K562 (cell line): ENCODE measurements around the gene APBB2.

ENCODE experiments used
- ATF3 ChIP-seq, 2 experiments: fragments of 450-650 bp in 1 of 2; sonication (generic) in 1 of 2; formaldehyde crosslinking in 1 of 2; IDR thresholded peaks in 1 of 2; conservative IDR thresholded peaks in 1 of 2; 2 replicates each; pipeline versions ENCODE4 v1.6.1 to v1.8.1; 2016 to 2023; ENCODE audit warnings: mild to moderate bottlenecking in 2 of 2, moderate library complexity in 2 of 2, inconsistent platforms in 1 of 2, missing genetic modification reagents in 1 of 2
- CTCF ChIP-seq, 3 experiments: IDR thresholded peaks in 2 of 3; conservative IDR thresholded peaks in 1 of 3; 2 replicates each; pipeline ENCODE4 v1.5.1; 2011 to 2012; ENCODE audit warnings: low read length in 3 of 3, mild to moderate bottlenecking in 3 of 3, control low read depth in 2 of 3, improper control_type of control experiment in 1 of 3, inconsistent platforms in 1 of 3, low read depth in 1 of 3, mixed read lengths in 1 of 3, moderate library complexity in 1 of 3; ENCODE audit not compliant: insufficient read depth in 2 of 3
- KDM5B ChIP-seq: fragments of 200-600 bp; sonication (generic); IDR thresholded peaks from 2 replicates; pipeline ENCODE4 v1.6.1; 2012; ENCODE audit warnings: low read depth, mild to moderate bottlenecking, moderate library complexity, low read length, control low read depth, inconsistent platforms; ENCODE audit not compliant: insufficient replicate concordance
- MCM3 ChIP-seq: fragments of 450-650 bp; IDR thresholded peaks from 2 replicates; pipeline ENCODE4 v1.6.1; 2016
- SLC30A9 ChIP-seq: fragments of 250-450 bp; sonication (Bioruptor Pico); IDR thresholded peaks from 2 replicates; pipeline ENCODE4 v1.8.0; 2022; ENCODE audit warnings: mild to moderate bottlenecking, moderate library complexity
- ZNF644 ChIP-seq: fragments of 200-800 bp; sonication (Bioruptor generic); IDR thresholded peaks from 2 replicates; pipeline ENCODE4 v1.6.1; 2016; ENCODE audit warnings: low read depth, missing genetic modification characterization, missing compliant biosample characterization

GRCh38 chr4:40870150-40870549 lies 344.2 kb downstream of the APBB2 start:
- TF ChIP-seq ZNF644 (no peak), KDM5B (no peak), SLC30A9 (CRISPR knock-in tag) (no peak), MCM3 (no peak), ATF3 (IDR thresholded peaks at IDR 0.05) (no peak), ATF3 (CRISPR knock-in tag; conservative IDR thresholded peaks at IDR 0.05) (no peak), CTCF (IDR thresholded peaks at IDR 0.05 in 2 of 3, conservative IDR thresholded peaks at IDR 0.05 in 1 of 3; ENCODE audit: insufficient read depth in 2 of 3, low read depth in 1 of 3, low read length in 3 of 3) (no peak)
